ENCODE measurements around the gene NME3. TPM values are rescaled to one million over a fixed set of nuclear protein-coding genes. Genes with fewer than 3 reads are reported as not detected.

NME3 gene
- total RNA-seq, 1 donor from 2014 or later = 34.6 TPM

- peak; percentile 81 for DNase-seq (ENCODE audit: low spot score)
Observed at GRCh38 chr16:1794221-1794871, 23.0 kb upstream of the NME3 start.

DNA sequence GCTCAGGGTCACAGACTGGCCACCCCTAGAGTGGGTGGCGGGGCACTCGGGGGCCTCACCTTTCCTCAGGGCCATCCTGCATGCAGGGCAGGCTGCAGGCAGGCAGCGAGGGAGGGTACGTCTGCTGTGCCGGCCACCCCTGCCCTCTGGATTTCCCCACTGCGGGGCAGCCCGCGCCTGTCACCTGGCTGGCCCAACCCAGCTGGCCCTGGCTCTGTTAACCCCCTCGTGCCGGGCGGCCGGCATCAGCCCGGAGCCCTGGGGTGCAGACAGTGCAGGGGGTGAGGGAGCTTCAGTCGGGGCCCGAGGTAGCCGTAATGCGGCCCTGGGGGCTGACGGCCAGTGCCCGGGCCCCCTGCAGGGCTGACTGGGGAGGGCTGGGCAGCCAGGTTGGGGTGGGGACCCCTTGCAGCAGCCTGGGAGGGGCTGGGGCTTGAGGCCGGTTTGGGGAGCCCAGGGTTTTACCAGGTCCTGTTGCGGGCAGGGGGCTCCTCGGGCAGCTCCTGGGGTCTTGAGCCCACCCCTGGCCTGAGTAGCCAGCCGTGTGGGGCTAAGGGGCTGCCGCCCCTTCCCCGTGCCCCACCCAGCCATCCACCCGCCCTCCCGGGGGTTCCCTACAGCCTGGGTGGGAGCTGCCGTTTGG, 22.4 kb upstream of the NME3 start, which contains the start of gene IGFALS:
Gene IGFALS, minus strand, starts transcription at position 128 of the 643 bp plus-strand sequence. Its CDS starts 53 bp downstream, at position 75.
- no peak for DNase-seq (ENCODE audit: low spot score)

DNA sequence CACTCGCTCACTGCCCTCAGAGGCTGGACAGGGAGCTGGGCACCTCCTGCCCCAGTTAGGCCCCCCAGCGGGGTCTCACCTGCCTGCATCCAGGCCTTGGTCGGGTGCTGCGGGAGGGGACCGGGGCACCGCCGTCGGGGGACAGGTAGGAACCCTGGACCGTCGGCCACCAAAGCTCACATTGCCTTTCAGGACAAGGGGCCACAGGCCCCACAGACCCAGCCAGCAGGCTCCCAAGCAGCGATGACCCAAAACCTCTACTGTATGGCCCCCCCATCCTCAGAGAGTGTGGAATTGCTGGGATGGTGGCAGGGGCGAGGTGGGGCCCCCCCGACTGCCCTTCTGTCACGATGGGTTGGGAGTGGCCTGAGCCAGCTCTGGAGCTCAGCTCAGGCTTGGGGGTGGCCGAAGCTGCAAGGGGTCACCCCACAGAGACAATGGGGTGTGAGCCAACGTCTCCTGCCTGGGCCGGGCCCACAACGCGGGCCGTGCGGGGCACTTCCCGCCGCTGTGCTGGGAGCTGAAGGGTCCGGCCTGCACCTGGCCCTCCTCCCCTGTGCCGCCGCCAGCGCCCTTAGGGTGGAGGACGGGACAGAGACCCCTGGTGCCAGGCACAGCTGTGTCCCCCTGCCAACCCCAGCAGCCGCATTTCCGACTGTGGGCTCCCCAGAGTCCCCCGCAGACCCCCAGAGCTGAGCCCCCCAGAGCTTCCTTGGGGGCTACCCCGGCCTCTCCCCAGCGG, 21.7 kb upstream of the NME3 start:
- DNase-seq (ENCODE audit: low spot score) = no peak

DNA sequence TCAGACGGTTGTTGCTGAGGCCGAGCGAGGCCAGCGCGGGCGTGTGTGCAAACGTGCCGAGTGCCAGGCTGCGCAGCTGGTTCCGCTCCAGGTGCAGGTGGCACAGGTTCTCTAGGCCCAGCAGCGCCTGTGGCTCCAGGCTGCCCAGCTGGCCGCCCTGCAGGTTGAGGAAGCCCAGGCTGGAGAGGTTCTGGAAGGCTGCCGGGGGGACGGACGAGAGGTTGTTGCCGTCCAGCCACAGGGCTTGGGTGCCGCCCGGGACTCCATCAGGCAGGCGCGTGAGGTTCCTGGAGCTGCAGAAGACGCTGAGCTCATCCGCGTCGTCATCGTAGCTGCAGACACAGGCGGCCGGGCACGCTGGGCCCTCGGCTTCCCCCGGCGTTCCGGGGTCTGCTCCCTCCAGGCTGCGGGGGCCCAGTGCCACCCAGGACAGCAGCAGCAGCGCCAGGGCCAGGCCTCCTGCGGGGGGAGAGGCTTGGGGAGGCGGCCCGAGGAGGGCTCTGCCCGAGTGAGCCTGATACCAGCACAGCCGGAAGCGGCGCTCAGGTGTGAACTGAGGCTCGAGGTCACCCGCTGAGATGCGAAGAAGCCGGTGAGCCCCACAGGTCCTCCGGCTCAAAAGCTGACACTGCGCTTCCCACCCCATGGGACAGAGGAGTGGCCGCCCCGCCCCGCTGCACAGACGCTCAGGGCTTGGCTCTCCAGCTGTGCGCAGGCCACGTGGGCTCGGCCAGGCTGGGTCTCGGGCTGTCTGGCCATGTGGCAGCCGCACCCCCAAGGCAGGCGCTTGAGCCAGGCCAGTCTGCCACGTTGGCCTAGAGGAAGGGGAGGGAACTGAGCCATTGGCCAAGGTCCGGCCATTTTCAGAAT, 20.8 kb upstream of the NME3 start:
- DNase-seq (ENCODE audit: low spot score) = peak; percentile 85

DNA sequence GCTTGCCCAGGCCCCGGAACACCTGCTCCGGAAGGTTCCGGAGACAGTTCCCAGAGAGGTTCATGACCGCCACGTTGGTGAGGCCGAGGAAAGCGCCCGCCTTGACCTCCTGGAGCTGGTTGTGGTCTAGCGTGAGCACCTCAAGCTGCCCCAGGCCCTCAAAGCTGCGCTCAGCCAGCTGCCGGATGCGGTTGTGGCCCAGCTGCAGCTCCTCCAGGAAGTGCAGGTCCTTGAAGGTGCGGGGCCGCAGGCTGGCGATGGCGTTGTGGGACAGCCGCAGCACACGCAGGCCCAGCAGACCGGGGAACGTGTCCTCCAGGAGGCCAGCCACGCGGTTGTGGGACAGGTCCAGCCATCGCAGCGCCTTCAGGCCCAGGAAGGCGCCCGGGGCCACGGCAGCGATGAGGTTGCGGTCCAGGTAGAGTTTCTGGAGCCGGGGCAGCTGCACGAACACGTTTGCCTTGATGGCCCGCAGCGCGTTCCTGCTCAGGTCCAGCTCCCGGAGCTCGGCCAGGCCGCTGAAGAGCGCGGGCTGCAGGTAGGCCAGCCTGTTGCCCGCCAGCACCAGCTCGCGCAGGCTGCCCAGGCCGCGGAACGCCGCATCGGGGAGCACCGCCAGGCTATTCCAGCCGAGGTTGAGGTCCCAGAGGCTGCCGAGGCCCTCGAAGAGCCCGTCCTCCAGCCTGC, 20.1 kb upstream of the NME3 start:
- peak; percentile 87 for DNase-seq (ENCODE audit: low spot score)

DNA sequence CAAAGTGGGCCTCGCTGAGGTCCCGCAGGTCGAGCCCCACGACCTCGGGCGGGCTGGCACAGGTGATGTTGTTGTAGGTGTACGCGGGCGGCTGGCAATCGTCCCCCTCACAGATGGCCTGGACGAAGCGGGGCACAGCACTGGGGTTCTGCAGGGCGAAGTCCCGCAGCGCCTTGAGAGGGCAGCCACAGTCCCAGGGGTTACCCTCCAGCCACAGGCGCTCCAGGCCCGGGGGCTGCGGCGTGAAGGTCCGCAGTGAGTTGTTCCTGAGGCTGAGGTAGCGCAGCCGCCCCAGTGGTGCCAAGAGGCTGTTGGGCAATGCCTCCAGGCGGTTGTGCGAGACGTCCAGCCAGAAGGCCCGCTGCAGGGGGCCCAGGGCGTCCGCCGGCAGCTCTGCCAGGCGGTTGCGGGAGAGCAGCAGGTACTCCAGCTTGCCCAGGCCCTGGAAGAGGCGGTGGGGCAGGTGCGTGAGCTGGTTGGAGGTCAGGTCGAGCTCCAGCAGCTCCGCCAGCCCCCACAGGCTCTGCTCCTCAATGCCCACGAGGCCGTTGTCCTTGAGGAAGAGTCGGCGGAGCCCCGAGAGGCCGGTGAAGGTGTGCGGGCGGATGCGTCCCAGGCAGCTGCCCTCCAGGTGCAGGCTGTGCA, 19.4 kb upstream of the NME3 start:
- DNase-seq (ENCODE audit: low spot score) = no peak

- DNase-seq (ENCODE audit: low spot score) = peak; percentile 80
Observed at GRCh38 chr16:1790261-1790610, 18.9 kb upstream of the NME3 start.

GRCh38 chr16:1789643-1790045, 18.3 kb upstream of the NME3 start:
- DNase-seq (ENCODE audit: low spot score) = no peak

- no peak for DNase-seq (ENCODE audit: low spot score)
Observed at GRCh38 chr16:1788708-1789100, 17.4 kb upstream of the NME3 start.

DNA sequence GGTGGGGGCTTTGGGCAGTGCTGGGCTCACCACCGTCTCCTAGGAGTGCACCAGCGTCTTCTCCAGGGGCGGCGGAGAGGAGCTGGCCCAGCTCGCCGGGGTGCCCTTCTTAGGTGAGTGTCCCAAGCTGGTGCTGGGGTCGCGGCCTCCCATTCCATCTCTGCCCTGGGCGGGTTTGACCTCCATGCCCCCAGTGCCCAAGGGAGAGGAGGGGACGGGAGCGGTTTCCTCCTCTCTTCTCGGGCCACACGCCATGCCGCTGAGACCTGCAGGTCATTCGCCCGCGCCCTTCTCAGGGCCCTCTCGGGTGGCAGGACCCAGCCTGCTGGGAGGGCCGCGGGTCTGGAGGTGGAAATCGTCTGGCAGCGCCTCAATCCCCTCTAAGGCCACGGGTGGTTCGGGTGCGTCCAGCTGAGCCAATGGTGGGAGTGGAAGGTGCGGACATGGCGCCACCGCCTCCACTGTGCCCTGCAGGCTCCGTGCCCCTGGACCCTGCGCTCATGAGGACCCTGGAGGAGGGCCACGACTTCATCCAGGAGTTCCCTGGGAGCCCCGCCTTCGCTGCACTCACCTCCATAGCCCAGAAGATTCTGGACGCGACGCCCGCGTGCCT, 16.9 kb upstream of the NME3 start:
- DNase-seq (ENCODE audit: low spot score) = no peak

- DNase-seq (ENCODE audit: low spot score) = no peak
Observed at GRCh38 chr16:1787322-1788094, 16.2 kb upstream of the NME3 start.

GRCh38 chr16:1787056-1787321, 15.6 kb upstream of the NME3 start:
- no peak for DNase-seq (ENCODE audit: low spot score)

GRCh38 chr16:1786242-1787055, 15.1 kb upstream of the NME3 start:
- DNase-seq (ENCODE audit: low spot score) = no peak

DNA sequence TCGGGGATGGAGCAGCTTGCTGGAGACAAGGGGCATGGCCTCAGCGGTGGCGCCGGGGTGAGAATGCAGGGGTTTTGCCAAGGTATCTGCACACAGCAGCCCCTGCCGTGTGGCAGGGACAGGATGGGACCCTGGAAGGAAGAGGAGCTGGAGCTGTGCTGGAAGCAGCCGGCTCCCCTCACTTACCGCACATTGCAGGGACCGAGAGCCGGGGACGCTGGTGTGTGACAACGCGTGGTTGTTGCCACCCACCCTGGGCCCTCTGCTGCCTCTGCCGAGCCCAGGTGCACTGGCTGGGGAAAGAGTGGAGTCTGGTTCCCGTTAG, 14.5 kb upstream of the NME3 start:
- no peak for DNase-seq (ENCODE audit: low spot score)

DNA sequence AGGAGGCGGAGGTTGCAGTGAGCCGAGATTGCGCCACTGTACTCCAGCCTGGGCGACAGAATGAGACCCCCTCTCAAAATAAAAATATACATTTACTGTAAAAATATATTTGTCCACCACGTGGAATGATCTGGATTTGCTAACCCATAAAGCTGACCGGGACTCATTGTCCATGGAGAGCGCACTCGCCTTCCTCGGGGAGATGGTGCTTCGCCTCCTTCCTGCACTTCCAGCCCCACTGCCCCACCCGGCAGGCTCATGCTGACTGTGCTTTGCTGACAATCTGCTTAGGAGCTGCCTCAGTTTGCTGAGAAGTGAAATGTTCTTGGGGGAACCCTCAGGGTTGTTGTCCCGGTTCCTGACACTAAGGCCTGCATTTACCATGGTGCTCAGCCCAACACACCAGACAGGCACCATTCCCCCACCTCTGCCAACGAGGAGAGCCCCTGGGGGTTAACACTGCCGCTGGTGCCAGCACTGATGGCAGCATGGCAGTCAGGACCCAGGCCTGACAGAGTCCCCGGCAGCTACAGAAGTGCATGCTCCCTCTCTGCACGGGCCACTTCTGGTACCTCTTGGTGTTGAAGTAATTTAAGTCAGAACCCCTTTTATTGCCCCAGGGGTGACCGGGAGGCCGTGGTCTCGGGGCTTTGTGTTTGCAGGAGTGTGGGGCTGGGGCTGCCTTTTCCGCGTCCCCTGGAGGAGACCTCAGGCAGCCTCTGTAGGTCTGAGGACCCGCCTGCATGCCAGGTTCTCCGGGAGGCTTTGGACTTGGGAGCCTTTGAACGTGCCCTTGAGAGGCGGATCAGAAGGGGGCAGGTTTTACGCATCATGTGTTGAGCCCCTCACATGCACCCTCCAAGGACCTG, 13.9 kb upstream of the NME3 start:
- no peak for DNase-seq (ENCODE audit: low spot score)

- peak; percentile 100 for DNase-seq (ENCODE audit: low spot score)
Observed at GRCh38 chr16:1782408-1783264, 11.3 kb upstream of the NME3 start, which contains the start of the genes NUBP2 and SPSB3. TSS of gene NUBP2 (plus strand) at chr16:1782960. CDS start at chr16:1783021, 61 bp downstream. TSS of gene SPSB3 (minus strand) at chr16:1782571. CDS start at chr16:1781483, 1,088 bp downstream.

All from mesenteric fat pad (tissue), 1 donor.